Mononuclear cell (primary cell): ENCODE results near the gene PIP5K1A. TPM values are rescaled to one million over a fixed set of nuclear protein-coding genes. Genes with fewer than 3 reads are reported as not detected.

Experiments
- H3K27me3 ChIP-seq: 2 replicates; pipeline ENCODE4 v1.6.0; 2011; ENCODE audit warnings: low read length, control low read depth; ENCODE audit not compliant: insufficient read depth
- H3K4me1 ChIP-seq: 2 replicates; pipeline ENCODE4 v1.5.1; 2011; ENCODE audit warnings: mild to moderate bottlenecking, low read length, control low read depth; ENCODE audit not compliant: insufficient read depth
- H3K4me3 ChIP-seq: 2 replicates; pipeline ENCODE4 v1.5.1; 2011; ENCODE audit warnings: mild to moderate bottlenecking, low read length, moderate library complexity
- H3K9me3 ChIP-seq: 2 replicates; pipeline ENCODE4 v1.5.1; 2011; ENCODE audit warnings: low read depth, mild to moderate bottlenecking, control low read depth, low read length
- total RNA-seq: library from RNA; depleted of rRNA; stranded (reverse); fragments of >200 nt; gene quantifications from one replicate; pipeline ENCODE4 v1.2.3, GENCODE V29; 2012

Gene PIP5K1A
- total RNA-seq, 1 donor: 46.7 TPM

- Histone ChIP-seq H3K27me3 (no peaks in the 10 kb centered on the region), H3K4me3 (no peak overlapping the region), H3K4me1 (peaks cover 36% of the 10 kb centered on the region)
These were observed 89.0 kb downstream of the PIP5K1A start for GRCh38 chr1:151287341-151287699.

GRCh38 chr1:151287767-151288500, 89.6 kb downstream of the PIP5K1A start:
- Histone ChIP-seq H3K4me1 (peaks cover 33% of the 10 kb centered on the region), H3K9me3 (no peaks in the 10 kb centered on the region), H3K4me3 (no peak overlapping the region), H3K27me3 (no peaks in the 10 kb centered on the region)

More at GRCh38 chr1:151287341-151287699, 89.0 kb downstream of the PIP5K1A start:
- no peaks in the 10 kb centered on the region for H3K9me3 ChIP-seq

GRCh38 chr1:151288502-151288901, 90.2 kb downstream of the PIP5K1A start:
- Histone ChIP-seq H3K9me3 (no peaks in the 10 kb centered on the region), H3K4me1 (peaks cover 28% of the 10 kb centered on the region), H3K4me3 (no peak overlapping the region), H3K27me3 (no peaks in the 10 kb centered on the region)

- Histone ChIP-seq H3K4me1 (peaks cover 20% of the 10 kb centered on the region), H3K4me3 (no peak overlapping the region), H3K27me3 (no peaks in the 10 kb centered on the region), H3K9me3 (no peaks in the 10 kb centered on the region)
These were observed 91.0 kb downstream of the PIP5K1A start for GRCh38 chr1:151289080-151289935.

GRCh38 chr1:151289991-151290708, 91.8 kb downstream of the PIP5K1A start:
- H3K9me3 ChIP-seq: no peaks in the 10 kb centered on the region

GRCh38 chr1:151290709-151291303, 92.5 kb downstream of the PIP5K1A start:
- no peak overlapping the region for H3K4me3 ChIP-seq
- H3K9me3 ChIP-seq: no peaks in the 10 kb centered on the region
- H3K4me1 ChIP-seq: peaks cover 17% of the 10 kb centered on the region
- H3K27me3 ChIP-seq: no peaks in the 10 kb centered on the region

More at GRCh38 chr1:151289991-151290708, 91.8 kb downstream of the PIP5K1A start:
- H3K4me1 ChIP-seq: peaks cover 17% of the 10 kb centered on the region
- no peak overlapping the region for H3K4me3 ChIP-seq
- no peaks in the 10 kb centered on the region for H3K27me3 ChIP-seq

- Histone ChIP-seq H3K9me3 (no peaks in the 10 kb centered on the region), H3K27me3 (no peaks in the 10 kb centered on the region), H3K4me3 (no peak overlapping the region), H3K4me1 (peaks cover 17% of the 10 kb centered on the region)
These were observed 94.1 kb downstream of the PIP5K1A start for GRCh38 chr1:151292207-151293030.

- Histone ChIP-seq H3K27me3 (no peaks in the 10 kb centered on the region), H3K4me1 (peaks cover 17% of the 10 kb centered on the region), H3K4me3 (no peak overlapping the region), H3K9me3 (no peaks in the 10 kb centered on the region)
These were observed 94.7 kb downstream of the PIP5K1A start for GRCh38 chr1:151293093-151293492.

GRCh38 chr1:151294742-151295462, 96.5 kb downstream of the PIP5K1A start:
- peaks cover 5% of the 10 kb centered on the region for H3K4me1 ChIP-seq
- no peaks in the 10 kb centered on the region for H3K27me3 ChIP-seq
- H3K4me3 ChIP-seq: no peak overlapping the region
- H3K9me3 ChIP-seq: no peaks in the 10 kb centered on the region

Other genes starting within 250 kb of the PIP5K1A start
- gene CERS2, start 223.7 kb upstream of the PIP5K1A start, total RNA-seq: 84.8 TPM
- 0.10 TPM for gene ANXA9, start 216.3 kb upstream of the PIP5K1A start, total RNA-seq
- gene MINDY1, start 191.7 kb upstream of the PIP5K1A start, total RNA-seq: 14.4 TPM
- 18.2 TPM for gene PRUNE1, start 190.1 kb upstream of the PIP5K1A start, total RNA-seq
- gene BNIPL, start 162.0 kb upstream of the PIP5K1A start, total RNA-seq: 0.10 TPM
- gene C1orf56, start 150.8 kb upstream of the PIP5K1A start, total RNA-seq: 0.31 TPM
- 250 TPM for gene CDC42SE1, start 138.9 kb upstream of the PIP5K1A start, total RNA-seq
- 4.6 TPM for gene MLLT11, start 138.2 kb upstream of the PIP5K1A start, total RNA-seq
- 22.0 TPM for gene GABPB2, start 127.8 kb upstream of the PIP5K1A start, total RNA-seq
- 0.52 TPM for gene SEMA6C, start 51.9 kb upstream of the PIP5K1A start, total RNA-seq
- 4.6 TPM for gene TNFAIP8L2, start 41.9 kb upstream of the PIP5K1A start, total RNA-seq
- 1.3 TPM for gene LYSMD1, start 32.6 kb upstream of the PIP5K1A start, total RNA-seq
- gene SCNM1, start 32.4 kb upstream of the PIP5K1A start, total RNA-seq: 41.6 TPM
- gene TMOD4, start 22.6 kb upstream of the PIP5K1A start, total RNA-seq: not detected
- 9.9 TPM for gene VPS72, start 8.4 kb upstream of the PIP5K1A start, total RNA-seq
- 74.3 TPM for gene PSMD4, start 56.2 kb downstream of the PIP5K1A start, total RNA-seq
- gene ZNF687, start 83.7 kb downstream of the PIP5K1A start, total RNA-seq: 45.5 TPM
- 38.0 TPM for gene PI4KB, start 128.9 kb downstream of the PIP5K1A start, total RNA-seq
- 45.7 TPM for gene RFX5, start 148.7 kb downstream of the PIP5K1A start, total RNA-seq
- gene SELENBP1, start 174.2 kb downstream of the PIP5K1A start, total RNA-seq: not detected
- gene PSMB4, start 201.0 kb downstream of the PIP5K1A start, total RNA-seq: 148 TPM